Activated CD8-positive, alpha-beta T cell treated with anti-CD3 and anti-CD28 coated beads for 36 hours (primary cell): ENCODE data around the gene AFDN. TPM values are rescaled to one million over a fixed set of nuclear protein-coding genes. Genes with fewer than 3 reads are reported as not detected.
"Not testable (repeated sequence)": the region's sequence is repeated elsewhere in the genome, so short reads cannot be mapped to it uniquely, and the experiment has no call there.

ENCODE experiments used
- ATAC-seq: fragments of 200-7000 bp; cut with Tn5 transposase; one replicate; pipeline ENCODE4 v1.10.0; 2021; ENCODE audit warnings: mild to moderate bottlenecking, moderate library complexity
- CTCF ChIA-PET: fragments of 350-600 bp; sonication (Branson Sonifier 250); formaldehyde crosslinking; loops from one replicate; lab custom pipeline; 2021; ENCODE audit warnings: antibody characterized with exemption; lab: Charles Lee
- POLR2A ChIA-PET: fragments of 350-600 bp; sonication (Branson Sonifier 250); formaldehyde crosslinking; loops from one replicate; lab custom pipeline; 2021; ENCODE audit warnings: antibody characterized with exemption; lab: Charles Lee
- DNase-seq: peaks from one replicate; pipeline ENCODE4 v3.0.0-alpha.2; 2020
- H3K27ac Mint-ChIP-seq: one replicate; pipeline ENCODE4 v1.8.0; 2021; ENCODE audit warnings: mild to moderate bottlenecking, mixed read lengths
- H3K27me3 Mint-ChIP-seq: one replicate; pipeline ENCODE4 v1.8.0; 2021; ENCODE audit warnings: mixed read lengths
- H3K36me3 Mint-ChIP-seq: one replicate; pipeline ENCODE4 v1.8.0; 2021; ENCODE audit warnings: low read depth, mixed read lengths
- H3K4me1 Mint-ChIP-seq: one replicate; pipeline ENCODE4 v1.8.0; 2021; ENCODE audit warnings: low read depth, mixed read lengths
- H3K4me3 Mint-ChIP-seq: one replicate; pipeline ENCODE4 v1.8.0; 2021; ENCODE audit warnings: mild to moderate bottlenecking, moderate library complexity, mixed read lengths
- H3K9me3 Mint-ChIP-seq: one replicate; pipeline ENCODE4 v1.8.0; 2021; ENCODE audit warnings: mixed read lengths
- CTCF ChIP-seq: fragments of 200-600 bp; IDR thresholded peaks from one replicate; pipeline ENCODE4 v1.8.0; 2022; ENCODE audit warnings: antibody characterized with exemption, mild to moderate bottlenecking
- intact Hi-C: fragments of 100-400 bp; cut with micrococcal nuclease; formaldehyde crosslinking; loops from one replicate; pipeline ENCODE4 v1.10.0; 2022
- total RNA-seq, 2 experiments: library from RNA; stranded (reverse); gene quantifications; one replicate each; pipeline ENCODE4 v1.2.3, GENCODE V29; 2021

AFDN gene
- total RNA-seq, 2 experiments from 2014 or later, result 13.0 to 14.1 TPM

GRCh38 chr6:168000198-168001028, 173.7 kb downstream of the AFDN start:
- H3K4me1 Mint-ChIP-seq, result peaks cover 2% of the 10 kb centered on the region
- CTCF ChIA-PET, result no interaction called here
- H3K9me3 Mint-ChIP-seq, result peaks cover 5% of the 10 kb centered on the region
- no peak for ATAC-seq
- TF ChIP-seq CTCF, result no peak
- DNase-seq, result no peak
- H3K27me3 Mint-ChIP-seq, result peaks cover 2% of the 10 kb centered on the region
- POLR2A ChIA-PET, result no interaction called here
- no peak overlapping the region for H3K27ac Mint-ChIP-seq
- peaks cover 3% of the 10 kb centered on the region for H3K36me3 Mint-ChIP-seq
- intact Hi-C loops, result no loop called here
- H3K4me3 Mint-ChIP-seq, result no peak overlapping the region

GRCh38 chr6:168001029-168001332, 174.3 kb downstream of the AFDN start:
- ATAC-seq (no peak), DNase-seq (no peak)
- Mint-ChIP-seq H3K27ac (no peak overlapping the region), H3K36me3 (peaks cover 3% of the 10 kb centered on the region), H3K4me3 (no peak overlapping the region), H3K27me3 (peaks cover 2% of the 10 kb centered on the region), H3K9me3 (peaks cover 5% of the 10 kb centered on the region), H3K4me1 (peaks cover 2% of the 10 kb centered on the region)
- ChIA-PET CTCF (no interaction called here), POLR2A (no interaction called here)
- no peak for TF ChIP-seq CTCF
- intact Hi-C loops, result no loop called here

GRCh38 chr6:168001514-168001913, 174.8 kb downstream of the AFDN start:
- ATAC-seq, H3K4me1 Mint-ChIP-seq, CTCF ChIA-PET, H3K27me3 Mint-ChIP-seq, DNase-seq, POLR2A ChIA-PET, H3K36me3 Mint-ChIP-seq, intact Hi-C loops, H3K27ac Mint-ChIP-seq, H3K9me3 Mint-ChIP-seq, H3K4me3 Mint-ChIP-seq: not testable (repeated sequence)

GRCh38 chr6:168002804-168003203, 176.1 kb downstream of the AFDN start:
- H3K27me3 Mint-ChIP-seq, result peaks cover 2% of the 10 kb centered on the region
- no peak overlapping the region for H3K27ac Mint-ChIP-seq
- ATAC-seq, result no peak
- ChIA-PET CTCF (no interaction called here), POLR2A (no interaction called here)
- peaks cover under 1% of the 10 kb centered on the region for H3K36me3 Mint-ChIP-seq
- no peak overlapping the region for H3K4me3 Mint-ChIP-seq
- intact Hi-C loops, result no loop called here
- TF ChIP-seq CTCF, result no peak
- no peak for DNase-seq
- peaks cover under 1% of the 10 kb centered on the region for H3K4me1 Mint-ChIP-seq
- H3K9me3 Mint-ChIP-seq, result peaks cover 1% of the 10 kb centered on the region

- Mint-ChIP-seq H3K4me1 (no peaks in the 10 kb centered on the region), H3K27ac (no peak overlapping the region), H3K36me3 (no peaks in the 10 kb centered on the region), H3K4me3 (no peak overlapping the region), H3K9me3 (peaks cover 2% of the 10 kb centered on the region), H3K27me3 (no peaks in the 10 kb centered on the region)
- TF ChIP-seq CTCF, result no peak
- ATAC-seq (no peak), DNase-seq (no peak)
- intact Hi-C loops, result no loop called here
- ChIA-PET POLR2A (no interaction called here), CTCF (no interaction called here)
These were observed 177.3 kb downstream of the AFDN start for GRCh38 chr6:168004023-168004422.
